ENCODE results near the gene RAPGEF4.

Gene RAPGEF4

GRCh38 chr2:172944022-172944793, 208.6 kb downstream of the RAPGEF4 start:
- Histone ChIP-seq H3K9ac (ENCODE audit: low read depth in 1 of 2, low read length in 2 of 2) (no peak overlapping the region), H3K36me3 (ENCODE audit: control insufficient read depth in 2 of 2, insufficient read depth in 2 of 2, low read length in 2 of 2) (no peaks in the 10 kb centered on the region), H3K27me3 (ENCODE audit: control insufficient read depth in 2 of 2, insufficient read depth in 2 of 2, low read length in 2 of 2) (peaks cover 0 to 1% of the 10 kb centered on the region in 2 donors), H3K4me3 (ENCODE audit: low read length in 2 of 2) (no peak overlapping the region), H3K9me3 (ENCODE audit: control insufficient read depth in 2 of 2, low read length in 2 of 2) (peaks cover 0 to 2% of the 10 kb centered on the region in 2 donors), H3K27ac (ENCODE audit: low read depth in 2 of 2, low read length in 2 of 2) (no peak overlapping the region), H3K4me1 (ENCODE audit: control insufficient read depth in 2 of 2, insufficient read depth in 2 of 2, low read length in 2 of 2) (peaks cover 0 to 2% of the 10 kb centered on the region in 2 donors)

GRCh38 chr2:172944794-172945509, 209.3 kb downstream of the RAPGEF4 start:
- H3K4me1 ChIP-seq (ENCODE audit: control insufficient read depth in 2 of 2, insufficient read depth in 2 of 2, low read length in 2 of 2) = peaks cover 0 to 4% of the 10 kb centered on the region in 2 donors
- no peaks in the 10 kb centered on the region for H3K36me3 ChIP-seq (ENCODE audit: control insufficient read depth in 2 of 2, insufficient read depth in 2 of 2, low read length in 2 of 2)
- H3K4me3 ChIP-seq (ENCODE audit: low read length in 2 of 2) = no peak overlapping the region
- no peak overlapping the region for H3K9ac ChIP-seq (ENCODE audit: low read depth in 1 of 2, low read length in 2 of 2)
- no peak overlapping the region for H3K27ac ChIP-seq (ENCODE audit: low read depth in 2 of 2, low read length in 2 of 2)
- peaks cover 0 to 2% of the 10 kb centered on the region in 2 donors for H3K9me3 ChIP-seq (ENCODE audit: control insufficient read depth in 2 of 2, low read length in 2 of 2)
- H3K27me3 ChIP-seq (ENCODE audit: control insufficient read depth in 2 of 2, insufficient read depth in 2 of 2, low read length in 2 of 2) = peaks cover 0 to 1% of the 10 kb centered on the region in 2 donors

GRCh38 chr2:172945510-172945850, 209.8 kb downstream of the RAPGEF4 start:
- Histone ChIP-seq H3K27me3 (ENCODE audit: control insufficient read depth in 2 of 2, insufficient read depth in 2 of 2, low read length in 2 of 2) (peaks cover 0 to 1% of the 10 kb centered on the region in 2 donors), H3K36me3 (ENCODE audit: control insufficient read depth in 2 of 2, insufficient read depth in 2 of 2, low read length in 2 of 2) (no peaks in the 10 kb centered on the region), H3K4me1 (ENCODE audit: control insufficient read depth in 2 of 2, insufficient read depth in 2 of 2, low read length in 2 of 2) (peaks cover 0 to 4% of the 10 kb centered on the region in 2 donors), H3K27ac (ENCODE audit: low read depth in 2 of 2, low read length in 2 of 2) (no peak overlapping the region), H3K9ac (ENCODE audit: low read depth in 1 of 2, low read length in 2 of 2) (no peak overlapping the region), H3K9me3 (ENCODE audit: control insufficient read depth in 2 of 2, low read length in 2 of 2) (no peaks in the 10 kb centered on the region), H3K4me3 (ENCODE audit: low read length in 2 of 2) (no peak overlapping the region)

- no peak overlapping the region for H3K9ac ChIP-seq (ENCODE audit: low read depth in 1 of 2, low read length in 2 of 2)
- no peaks in the 10 kb centered on the region for H3K36me3 ChIP-seq (ENCODE audit: control insufficient read depth in 2 of 2, insufficient read depth in 2 of 2, low read length in 2 of 2)
- no peak overlapping the region for H3K4me3 ChIP-seq (ENCODE audit: low read length in 2 of 2)
- peaks cover 0 to 1% of the 10 kb centered on the region in 2 donors for H3K27me3 ChIP-seq (ENCODE audit: control insufficient read depth in 2 of 2, insufficient read depth in 2 of 2, low read length in 2 of 2)
- H3K9me3 ChIP-seq (ENCODE audit: control insufficient read depth in 2 of 2, low read length in 2 of 2) = no peaks in the 10 kb centered on the region
- peaks cover 0 to 4% of the 10 kb centered on the region in 2 donors for H3K4me1 ChIP-seq (ENCODE audit: control insufficient read depth in 2 of 2, insufficient read depth in 2 of 2, low read length in 2 of 2)
- H3K27ac ChIP-seq (ENCODE audit: low read depth in 2 of 2, low read length in 2 of 2) = no peak overlapping the region
Measured at GRCh38 chr2:172947461-172948153, 212.0 kb downstream of the RAPGEF4 start.

- H3K27me3 ChIP-seq (ENCODE audit: control insufficient read depth in 2 of 2, insufficient read depth in 2 of 2, low read length in 2 of 2) = no peaks in the 10 kb centered on the region
- no peaks in the 10 kb centered on the region for H3K36me3 ChIP-seq (ENCODE audit: control insufficient read depth in 2 of 2, insufficient read depth in 2 of 2, low read length in 2 of 2)
- H3K4me3 ChIP-seq (ENCODE audit: low read length in 2 of 2) = no peak overlapping the region
- H3K4me1 ChIP-seq (ENCODE audit: control insufficient read depth in 2 of 2, insufficient read depth in 2 of 2, low read length in 2 of 2) = peaks cover 0 to 4% of the 10 kb centered on the region in 2 donors
- H3K27ac ChIP-seq (ENCODE audit: low read depth in 2 of 2, low read length in 2 of 2) = no peak overlapping the region
- H3K9ac ChIP-seq (ENCODE audit: low read depth in 1 of 2, low read length in 2 of 2) = no peak overlapping the region
- no peaks in the 10 kb centered on the region for H3K9me3 ChIP-seq (ENCODE audit: control insufficient read depth in 2 of 2, low read length in 2 of 2)
Measured at GRCh38 chr2:172949522-172949921, 213.9 kb downstream of the RAPGEF4 start.

GRCh38 chr2:172950565-172950964, 214.9 kb downstream of the RAPGEF4 start:
- peaks cover 0 to 4% of the 10 kb centered on the region in 2 donors for H3K4me1 ChIP-seq (ENCODE audit: control insufficient read depth in 2 of 2, insufficient read depth in 2 of 2, low read length in 2 of 2)
- H3K9ac ChIP-seq (ENCODE audit: low read depth in 1 of 2, low read length in 2 of 2) = no peak overlapping the region
- no peak overlapping the region for H3K27ac ChIP-seq (ENCODE audit: low read depth in 2 of 2, low read length in 2 of 2)
- no peak overlapping the region for H3K4me3 ChIP-seq (ENCODE audit: low read length in 2 of 2)
- no peaks in the 10 kb centered on the region for H3K36me3 ChIP-seq (ENCODE audit: control insufficient read depth in 2 of 2, insufficient read depth in 2 of 2, low read length in 2 of 2)
- H3K27me3 ChIP-seq (ENCODE audit: control insufficient read depth in 2 of 2, insufficient read depth in 2 of 2, low read length in 2 of 2) = no peaks in the 10 kb centered on the region
- H3K9me3 ChIP-seq (ENCODE audit: control insufficient read depth in 2 of 2, low read length in 2 of 2) = no peaks in the 10 kb centered on the region

- Histone ChIP-seq H3K27ac (ENCODE audit: low read depth in 2 of 2, low read length in 2 of 2) (no peak overlapping the region), H3K4me3 (ENCODE audit: low read length in 2 of 2) (no peak overlapping the region), H3K4me1 (ENCODE audit: control insufficient read depth in 2 of 2, insufficient read depth in 2 of 2, low read length in 2 of 2) (peaks cover 0 to 4% of the 10 kb centered on the region in 2 donors), H3K27me3 (ENCODE audit: control insufficient read depth in 2 of 2, insufficient read depth in 2 of 2, low read length in 2 of 2) (no peaks in the 10 kb centered on the region), H3K9ac (ENCODE audit: low read depth in 1 of 2, low read length in 2 of 2) (no peak overlapping the region), H3K9me3 (ENCODE audit: control insufficient read depth in 2 of 2, low read length in 2 of 2) (no peaks in the 10 kb centered on the region), H3K36me3 (ENCODE audit: control insufficient read depth in 2 of 2, insufficient read depth in 2 of 2, low read length in 2 of 2) (no peaks in the 10 kb centered on the region)
Measured at GRCh38 chr2:172951554-172951953, 215.9 kb downstream of the RAPGEF4 start.

- Histone ChIP-seq H3K9ac (ENCODE audit: low read depth in 1 of 2, low read length in 2 of 2) (no peak overlapping the region), H3K27ac (ENCODE audit: low read depth in 2 of 2, low read length in 2 of 2) (no peak overlapping the region), H3K4me3 (ENCODE audit: low read length in 2 of 2) (no peak overlapping the region), H3K36me3 (ENCODE audit: control insufficient read depth in 2 of 2, insufficient read depth in 2 of 2, low read length in 2 of 2) (no peaks in the 10 kb centered on the region), H3K27me3 (ENCODE audit: control insufficient read depth in 2 of 2, insufficient read depth in 2 of 2, low read length in 2 of 2) (no peaks in the 10 kb centered on the region), H3K4me1 (ENCODE audit: control insufficient read depth in 2 of 2, insufficient read depth in 2 of 2, low read length in 2 of 2) (peaks cover 0 to 4% of the 10 kb centered on the region in 2 donors), H3K9me3 (ENCODE audit: control insufficient read depth in 2 of 2, low read length in 2 of 2) (no peaks in the 10 kb centered on the region)
Measured at GRCh38 chr2:172953411-172953810, 217.8 kb downstream of the RAPGEF4 start.

- Histone ChIP-seq H3K9ac (ENCODE audit: low read depth in 1 of 2, low read length in 2 of 2) (no peak overlapping the region), H3K4me3 (ENCODE audit: low read length in 2 of 2) (no peak overlapping the region), H3K27me3 (ENCODE audit: control insufficient read depth in 2 of 2, insufficient read depth in 2 of 2, low read length in 2 of 2) (no peaks in the 10 kb centered on the region), H3K27ac (ENCODE audit: low read depth in 2 of 2, low read length in 2 of 2) (no peak overlapping the region), H3K4me1 (ENCODE audit: control insufficient read depth in 2 of 2, insufficient read depth in 2 of 2, low read length in 2 of 2) (peaks cover 0 to 2% of the 10 kb centered on the region in 2 donors), H3K36me3 (ENCODE audit: control insufficient read depth in 2 of 2, insufficient read depth in 2 of 2, low read length in 2 of 2) (no peaks in the 10 kb centered on the region), H3K9me3 (ENCODE audit: control insufficient read depth in 2 of 2, low read length in 2 of 2) (no peaks in the 10 kb centered on the region)
Measured at GRCh38 chr2:172953970-172954852, 218.6 kb downstream of the RAPGEF4 start.
